Measurements from ENCODE around the gene POPDC2.

POPDC2 gene

GRCh38 chr3:119659606-119660291 lies 640 bp downstream of the POPDC2 start:
- no peak for ATAC-seq

DNA sequence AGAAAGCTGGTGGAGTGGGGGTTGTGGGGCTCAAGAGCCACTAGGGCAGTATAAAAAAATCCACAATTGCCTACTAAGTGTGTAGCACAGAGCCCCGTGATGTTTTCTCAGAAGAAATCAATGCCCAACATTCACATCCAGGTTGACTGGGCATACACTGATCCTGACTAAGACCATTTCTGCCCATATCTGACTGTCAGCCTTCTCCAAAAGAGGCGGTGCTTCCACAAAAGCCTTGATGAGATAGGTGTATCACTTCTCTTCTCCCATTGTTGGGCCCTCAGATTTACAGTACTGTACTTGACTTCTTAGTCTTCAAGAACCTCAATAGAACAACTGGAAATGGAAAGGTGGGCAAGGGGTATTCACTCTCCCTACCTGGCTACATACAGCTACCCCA lies 1.4 kb downstream of the POPDC2 start:
- no peak for TF ChIP-seq OSR1 (CRISPR knock-in tag; IDR thresholded peaks at IDR 0.05)
- no peak for TF ChIP-seq ZNF70 (CRISPR knock-in tag; IDR thresholded peaks at IDR 0.05)
- TF ChIP-seq ZFP3 (CRISPR knock-in tag; IDR thresholded peaks at IDR 0.05) = no peak
- TF ChIP-seq RARB (CRISPR knock-in tag; IDR thresholded peaks at IDR 0.05) = no peak
- no peak for TF ChIP-seq TCF4 (CRISPR knock-in tag; IDR thresholded peaks at IDR 0.05; ENCODE audit: borderline replicate concordance)
- TF ChIP-seq BACH2 (CRISPR knock-in tag; IDR thresholded peaks at IDR 0.05; ENCODE audit: borderline replicate concordance) = no peak
- no peak for TF ChIP-seq GLIS3 (CRISPR knock-in tag; IDR thresholded peaks at IDR 0.05)
- TF ChIP-seq ISL1 (CRISPR knock-in tag; IDR thresholded peaks at IDR 0.05) = no peak
- no peak for TF ChIP-seq TSHZ2 (CRISPR knock-in tag; IDR thresholded peaks at IDR 0.05)
- no peak for TF ChIP-seq CREB5 (CRISPR knock-in tag; IDR thresholded peaks at IDR 0.05; ENCODE audit: low read depth)
- no peak for TF ChIP-seq PATZ1 (CRISPR knock-in tag; IDR thresholded peaks at IDR 0.05; ENCODE audit: borderline replicate concordance)
- TF ChIP-seq TOX (CRISPR knock-in tag; IDR thresholded peaks at IDR 0.05; ENCODE audit: borderline replicate concordance) = no peak
- no peak for TF ChIP-seq CSDC2 (CRISPR knock-in tag; IDR thresholded peaks at IDR 0.05)
- ATAC-seq = no peak

More at GRCh38 chr3:119659606-119660291, 640 bp downstream of the POPDC2 start:
- no peak; the same call in 1 of the 2 replicates for TF ChIP-seq ESRRG (CRISPR knock-in tag; IDR thresholded peaks at IDR 0.05)

DNA sequence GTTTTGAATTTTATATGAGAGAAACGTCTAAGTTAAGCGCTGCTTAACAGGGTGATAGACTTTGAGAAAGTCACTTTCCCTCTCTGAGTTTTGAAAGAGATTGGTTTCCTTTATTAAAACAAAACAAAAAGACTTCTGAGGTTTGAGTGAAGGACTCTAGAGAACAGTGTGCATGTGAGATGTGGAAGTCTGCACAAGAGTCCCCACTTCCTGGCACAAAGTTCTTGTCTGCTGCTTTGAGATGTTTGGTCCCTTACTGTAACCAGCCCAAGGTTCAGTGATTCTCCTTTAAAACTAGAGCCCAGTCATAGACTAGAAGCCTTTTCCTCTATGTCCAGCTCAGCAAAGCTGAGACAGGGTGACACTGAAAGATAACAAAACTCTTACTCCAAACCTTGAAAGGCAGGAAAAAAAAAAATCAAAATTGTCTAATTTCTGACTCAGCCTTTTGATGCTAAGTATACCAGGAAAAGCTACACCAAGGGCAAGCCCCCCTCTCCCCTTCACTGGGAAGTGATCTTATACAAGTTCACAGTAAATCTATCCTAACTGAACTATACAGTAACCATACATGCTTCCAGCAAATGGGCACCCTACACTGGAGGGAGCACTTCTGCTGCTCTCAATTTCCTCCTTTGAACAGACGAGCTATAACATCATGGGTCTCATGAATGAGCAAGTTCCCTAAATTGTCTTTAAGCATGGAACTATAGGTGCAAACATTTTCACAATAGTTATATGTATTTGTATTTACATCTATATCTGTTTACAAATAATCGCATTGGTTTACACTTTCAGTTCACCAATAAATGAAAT lies 2.3 kb downstream of the POPDC2 start:
- peak; percentile 5; the same call in 1 of the 3 replicates for ATAC-seq
- TF ChIP-seq ESRRG (CRISPR knock-in tag; IDR thresholded peaks at IDR 0.05) (0 out of 2 replicates have a peak, but pooled peaks have one; percentile 18), ISL1 (CRISPR knock-in tag; IDR thresholded peaks at IDR 0.05) (no peak), ZFP3 (CRISPR knock-in tag; IDR thresholded peaks at IDR 0.05) (0 out of 2 replicates have a peak, but pooled peaks have one; percentile 35)

DNA sequence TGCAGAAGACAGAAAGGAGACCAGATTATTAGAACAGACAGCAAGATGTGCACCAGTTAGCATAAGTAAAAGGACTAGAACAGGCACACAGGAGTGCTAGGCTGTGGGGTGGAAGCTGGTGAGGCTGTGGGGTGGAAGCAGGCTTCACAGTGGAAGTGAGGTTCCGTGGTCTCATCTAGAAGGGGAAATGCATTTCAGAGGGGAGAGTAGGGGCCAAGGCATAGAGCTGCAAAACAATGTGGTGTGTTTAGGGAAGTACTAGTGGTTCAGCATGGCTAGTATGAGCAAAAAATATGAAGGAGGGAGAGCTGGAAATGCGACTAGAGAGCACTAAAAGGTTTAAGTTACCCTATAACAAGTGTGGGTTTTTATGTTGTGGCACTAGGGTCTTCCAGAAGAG lies 6.5 kb downstream of the POPDC2 start:
- TF ChIP-seq BACH2 (CRISPR knock-in tag; IDR thresholded peaks at IDR 0.05; ENCODE audit: borderline replicate concordance) = no peak
- no peak for TF ChIP-seq POU6F1 (CRISPR knock-in tag; IDR thresholded peaks at IDR 0.05; ENCODE audit: borderline replicate concordance, low read depth)
- no peak for TF ChIP-seq RARB (CRISPR knock-in tag; IDR thresholded peaks at IDR 0.05)
- TF ChIP-seq TSHZ2 (CRISPR knock-in tag; IDR thresholded peaks at IDR 0.05) = no peak
- no peak for TF ChIP-seq SNAI2 (CRISPR knock-in tag; IDR thresholded peaks at IDR 0.05)
- TF ChIP-seq ZNF565 (CRISPR knock-in tag; conservative IDR thresholded peaks at IDR 0.05; ENCODE audit: low read depth) = no peak
- TF ChIP-seq OSR1 (CRISPR knock-in tag; IDR thresholded peaks at IDR 0.05) = no peak
- no peak for TF ChIP-seq PPARA (CRISPR knock-in tag; IDR thresholded peaks at IDR 0.05; ENCODE audit: borderline replicate concordance)
- no peak for TF ChIP-seq ZNF8 (CRISPR knock-in tag; IDR thresholded peaks at IDR 0.05)
- no peak for TF ChIP-seq ZFP30 (CRISPR knock-in tag; IDR thresholded peaks at IDR 0.05)
- no peak for TF ChIP-seq ZC3H10 (CRISPR knock-in tag; IDR thresholded peaks at IDR 0.05)
- no peak for TF ChIP-seq ISL1 (CRISPR knock-in tag; IDR thresholded peaks at IDR 0.05)
- TF ChIP-seq TOX (CRISPR knock-in tag; IDR thresholded peaks at IDR 0.05; ENCODE audit: borderline replicate concordance) = no peak
- TF ChIP-seq CSDC2 (CRISPR knock-in tag; IDR thresholded peaks at IDR 0.05) = no peak
- no peak for TF ChIP-seq ARNTL (CRISPR knock-in tag; IDR thresholded peaks at IDR 0.05; ENCODE audit: borderline replicate concordance, low read depth)
- ATAC-seq = no peak
